Embryonic facial prominence (tissue), 1 donor: ENCODE data around the gene SLC25A10.
A peak's percentile ranks its signal among the peaks of the same experiment; 100 is the strongest.

Experiments
- DNase-seq: peaks from one replicate; pipeline ENCODE4 v3.0.0-alpha.2; 2016; ENCODE audit errors: extremely low spot score

Gene SLC25A10

GRCh38 chr17:81687770-81688541 lies 24.1 kb upstream of the SLC25A10 start:
- DNase-seq, result no peak

- DNase-seq, result no peak
These were observed 23.5 kb upstream of the SLC25A10 start for GRCh38 chr17:81688616-81689015.

GRCh38 chr17:81690066-81690465 lies 22.0 kb upstream of the SLC25A10 start:
- no peak for DNase-seq

- no peak for DNase-seq
These were observed 21.5 kb upstream of the SLC25A10 start for GRCh38 chr17:81690549-81690948.

- DNase-seq, result no peak
These were observed 20.9 kb upstream of the SLC25A10 start for GRCh38 chr17:81691196-81691595.

GRCh38 chr17:81691608-81692007 lies 20.5 kb upstream of the SLC25A10 start:
- DNase-seq, result no peak

- DNase-seq, result no peak
These were observed 18.4 kb upstream of the SLC25A10 start for GRCh38 chr17:81693509-81694210.

- no peak for DNase-seq
These were observed 17.3 kb upstream of the SLC25A10 start for GRCh38 chr17:81694810-81695209.

- DNase-seq, result no peak
These were observed 16.9 kb upstream of the SLC25A10 start for GRCh38 chr17:81695211-81695610.

GRCh38 chr17:81695801-81696200 lies 16.3 kb upstream of the SLC25A10 start:
- DNase-seq, result no peak

GRCh38 chr17:81696218-81696941 lies 15.7 kb upstream of the SLC25A10 start:
- DNase-seq, result no peak

- no peak for DNase-seq
These were observed 14.6 kb upstream of the SLC25A10 start for GRCh38 chr17:81697261-81698044.

- DNase-seq, result no peak
These were observed 11.5 kb upstream of the SLC25A10 start for GRCh38 chr17:81700353-81701287.

- no peak for DNase-seq
These were observed 10.6 kb upstream of the SLC25A10 start for GRCh38 chr17:81701288-81702071.

- DNase-seq, result peak; percentile 90
These were observed 8.9 kb upstream of the SLC25A10 start, which contains the start of gene MRPL12 for GRCh38 chr17:81702934-81703746. MRPL12 (plus strand) TSS chr17:81703367; CDS start chr17:81703502, 135 bp downstream.

- no peak for DNase-seq
These were observed 8.1 kb upstream of the SLC25A10 start for GRCh38 chr17:81703747-81704654.

- DNase-seq, result no peak
These were observed 6.4 kb upstream of the SLC25A10 start for GRCh38 chr17:81705518-81706231.
